Femur (tissue), 1 donor: ENCODE results near the gene TEX47.
A peak's percentile ranks its signal among the peaks of the same experiment; 100 is the strongest.

Source experiments
- DNase-seq: peaks from one replicate; pipeline ENCODE4 v3.0.0-alpha.2; 2017

The TEX47 gene

DNA sequence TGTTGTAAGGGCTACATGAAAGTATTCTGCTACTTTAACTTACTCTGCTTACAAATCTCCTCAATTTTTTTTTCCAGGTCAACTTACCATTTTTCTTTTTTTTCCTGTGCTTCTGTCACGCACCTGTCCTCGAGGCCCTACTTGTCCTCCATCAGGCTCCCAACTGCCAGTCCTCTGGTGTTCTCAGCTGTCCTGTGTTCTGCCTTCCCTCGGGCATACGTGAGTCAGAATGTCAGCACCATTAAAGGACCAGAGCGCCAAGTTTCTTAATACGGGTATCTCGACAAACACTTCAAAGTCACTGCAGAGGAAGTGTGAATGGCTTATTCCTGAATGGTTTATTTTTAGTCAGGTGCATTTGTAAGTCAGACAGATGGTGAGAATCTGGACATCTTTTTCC lies at the start of gene TEX47:
TEX47 (minus strand) TSS at position 185 of the 400 bp plus-strand sequence. CDS start 795 bp downstream, outside the sequence.
- DNase-seq = no peak

GRCh38 chr7:88845091-88845490 lies 49.6 kb upstream of the TEX47 start:
- no peak for DNase-seq

DNA sequence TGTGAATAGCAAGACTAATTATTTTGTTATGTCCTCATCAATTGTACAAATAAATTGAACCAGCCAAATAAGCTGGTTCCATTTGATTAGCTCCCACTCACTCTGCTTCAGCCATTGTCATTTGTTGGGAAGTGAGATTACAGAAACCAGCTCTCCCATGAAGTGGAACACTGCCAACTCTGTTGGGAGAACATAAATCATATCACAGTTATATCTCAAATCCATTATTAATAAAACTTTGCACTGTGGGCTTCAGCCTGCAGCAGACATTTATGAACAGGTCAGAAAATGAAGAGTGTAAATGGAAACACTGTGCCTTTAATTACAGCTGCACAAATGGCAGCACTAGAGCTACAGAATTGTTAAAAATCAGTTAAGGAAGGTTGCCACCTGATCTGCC lies 46.7 kb upstream of the TEX47 start:
- no peak for DNase-seq

DNA sequence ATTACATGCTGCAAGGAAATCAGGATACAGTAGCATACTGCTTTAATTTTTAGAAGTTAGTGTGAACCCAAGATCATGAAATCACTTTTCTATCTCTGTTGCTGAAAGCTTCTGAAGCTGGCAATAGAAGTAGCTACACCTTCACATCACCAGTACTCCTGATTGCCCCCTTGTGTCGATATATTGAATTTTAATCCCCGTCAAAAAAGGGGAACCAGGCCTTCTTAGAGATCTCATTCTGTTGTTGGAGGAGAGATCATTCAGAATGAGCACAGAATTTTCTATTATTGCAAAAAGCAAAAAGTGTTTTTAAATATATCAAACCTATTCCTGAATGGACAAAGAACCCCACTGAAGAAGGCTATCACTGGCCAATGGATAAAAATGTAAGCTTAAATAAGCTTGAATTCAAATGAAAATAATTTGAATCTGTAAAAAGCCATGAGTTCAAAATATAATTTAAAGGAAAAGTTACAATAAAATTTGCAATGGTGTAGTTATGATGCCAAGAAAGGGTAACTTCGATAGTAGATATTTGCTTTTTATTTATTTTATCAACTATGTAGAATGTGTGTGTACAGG lies 39.7 kb upstream of the TEX47 start:
- DNase-seq = no peak

DNA sequence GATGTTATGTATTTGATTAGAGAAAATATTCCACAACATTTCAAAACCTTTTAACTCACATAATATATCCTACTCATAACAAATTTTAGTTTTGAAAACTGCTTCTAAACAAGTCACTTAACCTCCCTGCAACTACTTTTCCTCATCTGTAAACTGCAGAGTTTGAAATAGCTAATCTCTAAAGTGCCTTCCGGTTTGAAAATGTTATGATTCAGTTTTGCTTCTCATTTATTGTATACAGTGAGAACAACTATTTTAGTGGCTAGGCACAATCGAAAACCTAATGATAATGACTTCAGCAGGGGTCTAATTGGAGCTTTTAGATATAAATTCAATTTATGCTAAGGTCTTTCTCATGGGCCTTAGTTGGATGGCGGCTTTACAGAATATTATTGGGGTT lies 30.7 kb upstream of the TEX47 start:
- DNase-seq = no peak

DNA sequence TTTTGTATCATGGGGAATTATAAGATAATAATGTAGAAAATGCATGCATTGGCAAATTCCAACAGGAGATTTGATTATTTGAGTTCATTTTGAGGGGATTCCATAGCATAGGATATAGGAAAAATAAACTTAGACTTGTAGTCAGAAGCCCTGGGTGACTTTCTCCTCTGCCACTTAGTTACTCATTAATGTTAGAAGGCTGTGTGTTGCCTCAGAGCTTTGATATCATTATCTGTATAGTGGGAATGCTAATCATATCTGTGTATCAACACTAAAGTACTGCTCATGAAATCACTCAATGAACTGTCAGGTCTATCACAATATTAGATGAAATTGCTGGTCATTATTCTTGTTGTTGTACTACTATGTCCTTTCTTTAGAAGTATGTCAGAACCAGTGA lies 23.0 kb upstream of the TEX47 start:
- no peak for DNase-seq

- DNase-seq = no peak
Measured at GRCh38 chr7:88806280-88807037, 10.9 kb upstream of the TEX47 start.

- DNase-seq = no peak
Measured at GRCh38 chr7:88801046-88801445, 5.5 kb upstream of the TEX47 start.

- DNase-seq = no peak
Measured at GRCh38 chr7:88792361-88792760, 3.2 kb downstream of the TEX47 start.

DNA sequence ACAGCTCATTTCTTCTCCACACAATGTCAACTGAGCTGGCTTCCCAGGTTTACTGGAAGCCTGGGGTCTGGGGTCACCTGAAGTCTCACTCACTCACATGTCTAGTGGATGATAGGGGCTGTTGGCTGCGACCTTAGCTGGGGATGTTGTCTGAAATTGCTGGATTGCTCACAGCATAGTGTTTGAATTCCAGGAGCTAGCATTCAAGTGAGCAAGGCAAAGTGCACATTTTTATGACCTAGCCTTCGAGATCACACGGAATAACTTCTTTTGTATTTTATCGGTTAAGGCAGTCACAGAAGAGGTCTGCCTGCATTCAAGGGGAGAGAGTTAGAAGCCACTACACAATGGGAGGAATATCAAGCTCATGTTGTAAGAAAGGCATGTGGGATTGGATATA lies 3.6 kb downstream of the TEX47 start:
- DNase-seq = no peak

- no peak for DNase-seq
Measured at GRCh38 chr7:88789480-88790064, 6.0 kb downstream of the TEX47 start.

DNA sequence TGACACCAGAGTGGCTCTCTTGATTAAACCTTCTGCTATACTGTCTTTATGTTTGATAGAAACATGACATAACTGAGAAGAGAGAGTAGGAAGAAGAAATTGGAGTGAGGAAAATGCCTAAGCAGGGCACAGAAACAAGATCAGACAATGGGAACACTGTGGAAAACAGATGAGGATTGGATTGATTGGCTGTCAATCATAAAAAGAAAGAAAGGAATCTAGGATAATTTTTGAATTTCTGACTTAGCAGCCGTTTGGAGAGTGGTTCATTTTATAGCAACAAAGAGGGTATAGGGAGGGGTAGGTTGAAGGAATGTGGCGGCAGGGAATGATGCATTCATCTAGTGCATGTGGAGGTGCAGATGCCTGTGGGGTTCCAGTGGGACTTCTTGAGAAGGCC lies 7.8 kb downstream of the TEX47 start:
- DNase-seq = no peak

- DNase-seq = no peak
Measured at GRCh38 chr7:88775838-88776237, 19.7 kb downstream of the TEX47 start.

DNA sequence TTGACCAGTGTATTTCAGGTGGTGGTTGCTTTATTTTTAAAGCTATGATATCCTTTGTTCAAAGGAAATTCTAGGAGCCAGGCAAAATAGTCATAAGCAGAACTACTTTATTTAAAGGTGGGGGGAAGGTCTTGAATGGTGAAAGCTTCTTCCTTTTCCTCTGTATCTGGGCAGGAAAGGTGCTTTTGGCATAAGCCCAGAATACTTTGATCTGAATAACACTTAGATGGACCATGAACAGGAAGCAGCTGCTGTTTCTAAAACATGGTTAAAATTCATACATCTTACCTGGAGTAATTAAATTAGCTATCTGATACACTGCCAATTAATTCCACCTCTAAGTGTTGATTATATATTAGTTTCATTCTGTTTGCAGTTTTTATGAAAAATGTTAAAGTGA lies 22.8 kb downstream of the TEX47 start:
- DNase-seq = no peak

GRCh38 chr7:88771417-88771816 lies 24.1 kb downstream of the TEX47 start:
- no peak for DNase-seq

DNA sequence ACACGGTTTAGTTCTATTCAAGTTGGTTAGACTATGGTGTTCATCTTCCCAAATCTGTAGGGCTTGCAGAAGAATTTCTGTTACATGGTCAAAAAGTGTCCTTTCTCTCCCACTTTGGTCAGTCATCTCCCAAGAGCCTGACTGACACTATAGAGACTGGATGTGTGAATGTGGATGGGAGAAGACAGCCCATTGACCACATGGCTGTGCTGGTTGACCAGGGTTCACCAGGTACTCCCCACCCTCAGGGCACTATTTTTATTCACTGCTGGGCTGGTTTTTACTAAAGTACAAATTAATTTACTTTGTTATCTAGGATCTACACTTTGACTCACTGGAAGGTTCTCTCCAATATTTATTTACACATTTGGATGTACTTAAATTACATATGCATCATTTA lies 33.8 kb downstream of the TEX47 start:
- DNase-seq = no peak

GRCh38 chr7:88760136-88760515 lies 35.4 kb downstream of the TEX47 start:
- no peak for DNase-seq

- DNase-seq = peak; percentile 32
Measured at GRCh38 chr7:88759230-88760135, 36.1 kb downstream of the TEX47 start, which contains the start of gene ZNF804B. TSS of gene ZNF804B (plus strand) at chr7:88759700. CDS start at chr7:88759977, 277 bp downstream.

GRCh38 chr7:88758381-88759229 lies 36.9 kb downstream of the TEX47 start:
- peak; percentile 48 for DNase-seq

GRCh38 chr7:88757371-88757770 lies 38.2 kb downstream of the TEX47 start:
- no peak for DNase-seq

DNA sequence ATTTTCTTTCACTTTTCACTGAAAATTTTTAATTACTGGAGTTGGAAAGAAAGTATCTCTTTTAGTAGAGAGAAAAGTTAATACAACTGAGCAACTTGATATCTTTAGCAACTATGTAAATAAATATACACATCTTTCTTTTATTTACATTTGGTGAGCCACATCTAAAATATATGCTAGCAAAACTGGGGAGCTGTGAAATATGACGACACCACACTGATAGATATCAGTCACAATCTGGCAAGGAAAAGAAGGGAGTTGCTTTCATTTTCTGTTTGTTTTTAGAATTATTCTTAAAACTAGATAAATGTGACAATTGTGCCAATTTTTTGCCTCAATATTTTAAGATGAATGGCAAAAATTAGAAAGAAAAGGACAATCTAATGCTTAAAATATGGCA lies 38.7 kb downstream of the TEX47 start:
- DNase-seq = no peak

GRCh38 chr7:88746126-88746525 lies 49.4 kb downstream of the TEX47 start:
- no peak for DNase-seq
